ENCODE data around the gene COL6A1. TPM values are rescaled to one million over a fixed set of nuclear protein-coding genes. Genes with fewer than 3 reads are reported as not detected.

Gene COL6A1
- total RNA-seq, 1 experiment from 2014 or later = 221 TPM

- TF ChIP-seq NR1H2 (CRISPR knock-in tag; IDR thresholded peaks at IDR 0.05) (no peak), NFE2L1 (CRISPR knock-in tag; IDR thresholded peaks at IDR 0.05) (0 out of 2 replicates have a peak, but pooled peaks have one; percentile 27), ZBTB21 (CRISPR knock-in tag; IDR thresholded peaks at IDR 0.05; ENCODE audit: borderline replicate concordance) (no peak), MAX (CRISPR knock-in tag; IDR thresholded peaks at IDR 0.05) (no peak), ZNF263 (CRISPR knock-in tag; IDR thresholded peaks at IDR 0.05; ENCODE audit: low read depth) (no peak), USF2 (CRISPR knock-in tag; IDR thresholded peaks at IDR 0.05) (no peak)
Observed at GRCh38 chr21:45981151-45982091, at the start of gene COL6A1 (continued).

- no peak overlapping the region for H3K27ac Mint-ChIP-seq
- no peaks in the 10 kb centered on the region for H3K4me1 Mint-ChIP-seq
- ChIA-PET POLR2A (no interaction called here), CTCF (no interaction called here)
- H3K27me3 Mint-ChIP-seq (ENCODE audit: low read depth) = peaks cover 59% of the 10 kb centered on the region
- H3K36me3 Mint-ChIP-seq = peaks cover 46% of the 10 kb centered on the region
- H3K4me3 Mint-ChIP-seq = no peak overlapping the region
- H3K9me3 Mint-ChIP-seq = peaks cover 64% of the 10 kb centered on the region
- ATAC-seq (no peak), DNase-seq (ENCODE audit: low spot score) (no peak)
- TF ChIP-seq TP53 (CRISPR knock-in tag; IDR thresholded peaks at IDR 0.05) = no peak
- no peak for TF ChIP-seq SOX15 (CRISPR knock-in tag; IDR thresholded peaks at IDR 0.05)
- no peak for TF ChIP-seq MLX (CRISPR knock-in tag; IDR thresholded peaks at IDR 0.05)
- TF ChIP-seq PRRX2 (CRISPR knock-in tag; IDR thresholded peaks at IDR 0.05) = no peak
- TF ChIP-seq NR3C1 (CRISPR knock-in tag; conservative IDR thresholded peaks at IDR 0.05; ENCODE audit: low read depth) = no peak
- no peak for TF ChIP-seq E2F4 (CRISPR knock-in tag; IDR thresholded peaks at IDR 0.05; ENCODE audit: borderline replicate concordance, low read depth)
- no peak for TF ChIP-seq FOXP1 (CRISPR knock-in tag; IDR thresholded peaks at IDR 0.05; ENCODE audit: borderline replicate concordance)
- TF ChIP-seq ZSCAN18 (CRISPR knock-in tag; IDR thresholded peaks at IDR 0.05) = no peak
- no peak for TF ChIP-seq USF2 (CRISPR knock-in tag; IDR thresholded peaks at IDR 0.05)
- TF ChIP-seq GTF2I (CRISPR knock-in tag; conservative IDR thresholded peaks at IDR 0.05) = no peak
- no peak for TF ChIP-seq CREM (CRISPR knock-in tag; IDR thresholded peaks at IDR 0.05)
- TF ChIP-seq ZNF281 (CRISPR knock-in tag; IDR thresholded peaks at IDR 0.05) = no peak
- TF ChIP-seq ERG (CRISPR knock-in tag; IDR thresholded peaks at IDR 0.05) = no peak
- no peak for TF ChIP-seq E2F1 (CRISPR knock-in tag; IDR thresholded peaks at IDR 0.05)
- TF ChIP-seq ATF3 (CRISPR knock-in tag; conservative IDR thresholded peaks at IDR 0.05) = no peak
- no peak for TF ChIP-seq RORB (CRISPR knock-in tag; IDR thresholded peaks at IDR 0.05)
- TF ChIP-seq HMGA2 (CRISPR knock-in tag; IDR thresholded peaks at IDR 0.05) = no peak
- no peak for TF ChIP-seq ZNF416 (CRISPR knock-in tag; IDR thresholded peaks at IDR 0.05)
Observed at GRCh38 chr21:45932922-45933502, 48.6 kb upstream of the COL6A1 start.
